IMR-90 (cell line): ENCODE data around the gene STEAP3. TPM values are rescaled to one million over a fixed set of nuclear protein-coding genes. Genes with fewer than 3 reads are reported as not detected.
A peak's percentile ranks its signal among the peaks of the same experiment; 100 is the strongest.

Experiments used
- ATAC-seq: fragments of 200-7000 bp; cut with Tn5 transposase; 2 replicates; pipeline ENCODE4 v1.9.1; 2020; ENCODE audit warnings: low read depth, mild to moderate bottlenecking, moderate library complexity
- BruUV-seq: library from RNA; stranded (reverse); fragments of 400-500 nt; replicated peaks from 2 replicates; lab custom pipeline; 2021; lab: Mats Ljungman, UMichigan
- CTCF ChIA-PET: fragments of 300-600 bp; formaldehyde crosslinking; extraction: SDS; loops from one replicate; lab custom pipeline; 2021; ENCODE audit warnings: antibody characterized with exemption; lab: Yijun Ruan, JAX
- POLR2A ChIA-PET: fragments of 300-600 bp; sonication (Branson Sonifier 250); formaldehyde crosslinking; loops from one replicate; lab custom pipeline; 2022; ENCODE audit warnings: antibody characterized with exemption; ENCODE audit not compliant: unreplicated experiment; lab: Charles Lee
- DNase-seq: peaks from one replicate; pipeline ENCODE4 v3.0.0; 2013
- H2AFZ ChIP-seq: replicated peaks from 2 replicates; pipeline ENCODE3; 2013; ENCODE audit warnings: low read length, mild to moderate bottlenecking; ENCODE audit not compliant: poor library complexity
- H2AK5ac ChIP-seq: 2 replicates; pipeline ENCODE4 v1.6.1; 2013; ENCODE audit warnings: low read depth, low read length, inconsistent platforms
- H2AK9ac ChIP-seq: replicated peaks from 2 replicates; pipeline ENCODE3; 2013; ENCODE audit warnings: mild to moderate bottlenecking, low read depth, low read length, moderate library complexity; ENCODE audit not compliant: poor library complexity
- H2BK120ac ChIP-seq: 2 replicates; pipeline ENCODE4 v1.6.1; 2013; ENCODE audit warnings: low read depth, low read length, inconsistent platforms
- H2BK15ac ChIP-seq: 3 replicates; pipeline ENCODE4 v1.6.1; 2013; ENCODE audit warnings: low read depth, low read length, inconsistent platforms
- H2BK20ac ChIP-seq: 2 replicates; pipeline ENCODE4 v1.6.1; 2013; ENCODE audit warnings: low read depth, mild to moderate bottlenecking, inconsistent platforms, low read length, moderate library complexity
- H2BK5ac ChIP-seq: 2 replicates; pipeline ENCODE4 v1.6.1; 2013; ENCODE audit warnings: mild to moderate bottlenecking, low read depth, low read length, inconsistent platforms; ENCODE audit not compliant: poor library complexity, severe bottlenecking
- H3K14ac ChIP-seq: replicated peaks from 2 replicates; pipeline ENCODE4 v1.6.1; 2013; ENCODE audit warnings: low read depth, low read length, inconsistent platforms
- H3K18ac ChIP-seq: 2 replicates; pipeline ENCODE4 v1.6.1; 2013; ENCODE audit warnings: low read depth, low read length, control low read depth
- H3K23ac ChIP-seq: 2 replicates; pipeline ENCODE4 v1.6.1; 2013; ENCODE audit warnings: low read depth, low read length, inconsistent platforms
- H3K27ac ChIP-seq: 2 replicates; pipeline ENCODE4 v1.5.1; 2013; ENCODE audit warnings: mild to moderate bottlenecking, control low read depth, low read length; ENCODE audit not compliant: insufficient read depth
- H3K27me3 ChIP-seq: 2 replicates; pipeline ENCODE4 v1.6.1; 2013; ENCODE audit warnings: low read length; ENCODE audit not compliant: control insufficient read depth, insufficient read depth
- H3K36me3 ChIP-seq: 2 replicates; pipeline ENCODE4 v1.6.1; 2013; ENCODE audit warnings: low read length, mixed read lengths; ENCODE audit not compliant: control insufficient read depth, insufficient read depth
- H3K4ac ChIP-seq: 2 replicates; pipeline ENCODE4 v1.6.1; 2013; ENCODE audit warnings: low read depth, low read length, inconsistent platforms
- H3K4me1 ChIP-seq: 2 replicates; pipeline ENCODE4 v1.6.1; 2013; ENCODE audit warnings: low read length, mixed read lengths; ENCODE audit not compliant: control insufficient read depth, insufficient read depth
- H3K4me2 ChIP-seq: 2 replicates; pipeline ENCODE4 v1.6.1; 2013; ENCODE audit warnings: low read depth, mild to moderate bottlenecking, control low read depth, low read length, moderate library complexity
- H3K4me3 ChIP-seq: 2 replicates; pipeline ENCODE4 v1.5.1; 2013; ENCODE audit warnings: low read depth, mild to moderate bottlenecking, control low read depth, low read length, moderate library complexity; ENCODE audit not compliant: insufficient read depth
- H3K56ac ChIP-seq: 2 replicates; pipeline ENCODE4 v1.6.1; 2013; ENCODE audit warnings: low read length, inconsistent platforms; ENCODE audit not compliant: insufficient read depth; ENCODE audit errors: extremely low read depth
- H3K79me1 ChIP-seq, 2 experiments: 2 replicates each; pipeline ENCODE4 v1.6.1; 2013; ENCODE audit warnings: low read length in 2 of 2, inconsistent platforms in 1 of 2, low read depth in 1 of 2
- H3K9ac ChIP-seq: 2 replicates; pipeline ENCODE4 v1.6.1; 2013; ENCODE audit warnings: low read depth, low read length, control low read depth
- H3K9me1 ChIP-seq: 2 replicates; pipeline ENCODE4 v1.6.1; 2013; ENCODE audit warnings: low read length, inconsistent platforms; ENCODE audit not compliant: insufficient read depth
- H3K9me3 ChIP-seq: 2 replicates; pipeline ENCODE4 v1.6.1; 2013; ENCODE audit warnings: low read length; ENCODE audit not compliant: control insufficient read depth, insufficient read depth
- H4K20me1 ChIP-seq: 2 replicates; pipeline ENCODE4 v1.6.1; 2013; ENCODE audit warnings: low read length, inconsistent platforms; ENCODE audit not compliant: insufficient read depth
- H4K5ac ChIP-seq: 2 replicates; pipeline ENCODE4 v1.6.1; 2013; ENCODE audit warnings: mild to moderate bottlenecking, low read depth, low read length, control low read depth
- H4K8ac ChIP-seq, 2 experiments: 2 replicates each; pipeline ENCODE4 v1.6.1; 2013; ENCODE audit warnings: low read depth in 2 of 2, low read length in 2 of 2, control low read depth in 1 of 2, inconsistent platforms in 1 of 2
- H4K91ac ChIP-seq: 2 replicates; pipeline ENCODE4 v1.6.1; 2013; ENCODE audit warnings: low read depth, low read length, inconsistent platforms; ENCODE audit not compliant: insufficient read depth
- BHLHE40 ChIP-seq: fragments of 150-350 bp; IDR thresholded peaks from 2 replicates; pipeline ENCODE4 v1.6.1; 2016; ENCODE audit warnings: mild to moderate bottlenecking, low read depth, low read length
- CEBPB ChIP-seq: IDR thresholded peaks from 2 replicates; pipeline ENCODE4 v1.6.1; 2012; ENCODE audit warnings: low read depth, low read length, improper control_type of control experiment
- FOS ChIP-seq: fragments of 150-350 bp; IDR thresholded peaks from 2 replicates; pipeline ENCODE4 v1.6.1; 2016; ENCODE audit warnings: low read depth, low read length
- POLR2A ChIP-seq: IDR thresholded peaks from 2 replicates; pipeline ENCODE4 v1.6.1; 2012; ENCODE audit warnings: mild to moderate bottlenecking, low read depth, low read length
- RAD21 ChIP-seq: IDR thresholded peaks from 2 replicates; pipeline ENCODE4 v1.6.1; 2012; ENCODE audit warnings: low read length, improper control_type of control experiment
- RFX5 ChIP-seq: IDR thresholded peaks from 2 replicates; pipeline ENCODE4 v1.8.0; 2012; ENCODE audit warnings: low read depth, mild to moderate bottlenecking, low read length, moderate library complexity
- SMC3 ChIP-seq: fragments of 150-350 bp; IDR thresholded peaks from 2 replicates; pipeline ENCODE4 v1.6.1; 2016; ENCODE audit warnings: low read depth, mild to moderate bottlenecking, antibody characterized with exemption, low read length, moderate library complexity
- WGBS, 2 experiments: methylation state at CpG; one replicate each; pipeline versions ENCODE4 v1.1.5 to v1.1.7; 2013; ENCODE audit warnings: missing lambda C conversion rate in 2 of 2; ENCODE audit not compliant: insufficient read length in 1 of 2; ENCODE audit errors: extremely low coverage in 2 of 2; 5-methylcytosine and 5-hydroxymethylcytosine counted together
- dilution Hi-C: fragments of 300-500 bp; cut with HindIII; formaldehyde crosslinking; loops from one replicate; pipeline ENCODE4 v1.14.3; 2018; ENCODE audit warnings: low sequenced_read_pairs; ENCODE audit not compliant: unreplicated experiment
- in situ Hi-C: fragments of 300-500 bp; cut with MboI; formaldehyde crosslinking; loops from 3 replicates; pipeline ENCODE4 v1.14.3; 2019; ENCODE audit warnings: low sequenced_read_pairs, inconsistent platforms, mixed read lengths
- intact Hi-C: fragments of 100-400 bp; cut with micrococcal nuclease; formaldehyde crosslinking; loops from 2 replicates; pipeline ENCODE4 v1.10.0; 2022
- polyA plus RNA-seq, 3 experiments: library from polyadenylated mRNA; depleted of rRNA; stranded (reverse); fragments of >200 nt; gene quantifications; 2 replicates each; pipeline ENCODE4 v1.2.3, GENCODE V29; 2012; ENCODE audit warnings: low replicate concordance in 1 of 3
- total RNA-seq: library from RNA; depleted of rRNA; stranded (reverse); fragments of >200 nt; gene quantifications from 2 replicates; pipeline ENCODE4 v1.2.3, GENCODE V29; 2012
- TF ChIP-seq, protein P1 (sequence below): conservative IDR thresholded peaks from 2 replicates; pipeline ENCODE4 v1.5.1; 2012; ENCODE audit warnings: mild to moderate bottlenecking, low read depth, low read length, improper control_type of control experiment

Gene STEAP3
- total and polyA plus RNA-seq, 2 of the 4 experiments (the other 2 are of a cell fraction): 19.4 to 43.9 TPM

DNA sequence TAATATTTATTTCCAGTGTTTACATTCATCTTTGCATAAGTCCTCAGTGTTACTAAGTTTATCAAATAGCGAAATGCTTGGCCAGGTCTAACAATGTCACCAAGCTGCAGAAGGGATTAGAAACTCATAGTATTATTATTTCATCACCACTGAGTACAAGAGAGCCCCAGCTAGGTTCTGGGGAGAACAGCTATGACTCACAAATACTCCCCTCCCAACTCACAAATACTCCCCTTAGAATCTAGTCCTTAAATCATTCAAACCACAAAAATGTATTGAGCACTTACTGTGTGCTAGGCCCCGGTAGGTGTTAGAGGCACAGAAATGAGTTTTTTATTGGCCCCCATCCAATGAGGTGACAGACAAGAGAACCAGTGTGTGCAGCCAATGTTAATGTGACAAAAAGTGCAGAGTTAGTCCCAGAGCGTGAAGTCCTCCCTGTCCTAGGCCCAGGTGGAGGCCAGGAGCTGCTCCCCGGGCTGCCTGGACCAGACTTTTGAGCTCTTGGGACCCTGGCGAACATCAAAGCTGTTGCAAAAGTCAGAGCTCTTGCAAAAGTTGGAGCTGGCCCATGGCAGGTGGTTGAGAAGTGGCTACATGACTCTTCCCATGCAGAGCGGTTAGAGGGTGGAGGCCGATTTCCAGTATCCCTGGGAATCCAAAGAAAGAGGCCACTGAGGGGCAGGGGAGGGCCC lies 9.8 kb downstream of the STEAP3 start:
- H2AK5ac ChIP-seq: peak overlapping the region; percentile 63; the same call in 1 of the 2 replicates
- H4K8ac ChIP-seq: no peak overlapping the region
- peak overlapping the region; percentile 22; the same call in 1 of the 2 replicates for H3K14ac ChIP-seq
- POLR2A ChIA-PET: no interaction called here
- dilution Hi-C loops (no loop called here), intact Hi-C loops (no loop called here), in situ Hi-C loops (loop anchor here (25.0 kb wide), 1 partner anchor 1004 kb away; no protein-coding TSS in a partner anchor)
- H4K5ac ChIP-seq: no peak overlapping the region
- H2BK20ac ChIP-seq: no peak overlapping the region; the same call in 1 of the 2 replicates
- peak overlapping the region; percentile 7; the same call in 1 of the 2 replicates for H4K91ac ChIP-seq
- H3K18ac ChIP-seq: no peak overlapping the region
- peak overlapping the region; percentile 23; the same call in 1 of the 2 replicates for H2BK120ac ChIP-seq
- H2AK9ac ChIP-seq: no peak overlapping the region
- H4K20me1 ChIP-seq: no peaks in the 10 kb centered on the region
- peaks cover 0 to 49% of the 10 kb centered on the region in 2 experiments; a peak in 2 of 4 replicates for H3K79me1 ChIP-seq
- H3K4me2 ChIP-seq: no peak overlapping the region
- H3K27me3 ChIP-seq: no peaks in the 10 kb centered on the region
- H3K56ac ChIP-seq: no peak overlapping the region
- 94% methylated on average over 3 of the region's 7 CpGs; no CpG with 5 or more reads in 1 of the 2 experiments for WGBS, 2 experiments
- H3K4me1 ChIP-seq: peaks cover 29% of the 10 kb centered on the region
- H3K4me3 ChIP-seq: no peak overlapping the region
- H3K9me3 ChIP-seq: no peaks in the 10 kb centered on the region
- no peak overlapping the region for H2BK5ac ChIP-seq
- no peak overlapping the region for H3K23ac ChIP-seq
- H3K36me3 ChIP-seq: no peaks in the 10 kb centered on the region
- BruUV-seq: no TSS peak
- H3K9me1 ChIP-seq: peaks cover 29% of the 10 kb centered on the region
- no peak overlapping the region for H2AFZ ChIP-seq
- peak overlapping the region; percentile 94 for H3K4ac ChIP-seq
- ATAC-seq (peak; percentile 52), DNase-seq (peak; percentile 67)
- H3K27ac ChIP-seq: no peak overlapping the region
- TF ChIP-seq RFX5 (no peak), POLR2A (no peak), RAD21 (no peak), BHLHE40 (no peak), SMC3 (no peak), FOS (peak; percentile 36), CEBPB (peak; percentile 62)
- TF ChIP-seq, protein P1, sequence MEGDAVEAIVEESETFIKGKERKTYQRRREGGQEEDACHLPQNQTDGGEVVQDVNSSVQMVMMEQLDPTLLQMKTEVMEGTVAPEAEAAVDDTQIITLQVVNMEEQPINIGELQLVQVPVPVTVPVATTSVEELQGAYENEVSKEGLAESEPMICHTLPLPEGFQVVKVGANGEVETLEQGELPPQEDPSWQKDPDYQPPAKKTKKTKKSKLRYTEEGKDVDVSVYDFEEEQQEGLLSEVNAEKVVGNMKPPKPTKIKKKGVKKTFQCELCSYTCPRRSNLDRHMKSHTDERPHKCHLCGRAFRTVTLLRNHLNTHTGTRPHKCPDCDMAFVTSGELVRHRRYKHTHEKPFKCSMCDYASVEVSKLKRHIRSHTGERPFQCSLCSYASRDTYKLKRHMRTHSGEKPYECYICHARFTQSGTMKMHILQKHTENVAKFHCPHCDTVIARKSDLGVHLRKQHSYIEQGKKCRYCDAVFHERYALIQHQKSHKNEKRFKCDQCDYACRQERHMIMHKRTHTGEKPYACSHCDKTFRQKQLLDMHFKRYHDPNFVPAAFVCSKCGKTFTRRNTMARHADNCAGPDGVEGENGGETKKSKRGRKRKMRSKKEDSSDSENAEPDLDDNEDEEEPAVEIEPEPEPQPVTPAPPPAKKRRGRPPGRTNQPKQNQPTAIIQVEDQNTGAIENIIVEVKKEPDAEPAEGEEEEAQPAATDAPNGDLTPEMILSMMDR: no peak
- H2BK15ac ChIP-seq: no peak overlapping the region
- CTCF ChIA-PET: interaction anchor here (0.9 to 1.5 kb wide), 3 partner anchors 8 to 19 kb away, joined by 3 to 6 read pairs (median 3); no protein-coding TSS in a partner anchor
- H3K9ac ChIP-seq: no peak overlapping the region
